ENCODE measurements around the gene FOXA2.

The FOXA2 gene

DNA sequence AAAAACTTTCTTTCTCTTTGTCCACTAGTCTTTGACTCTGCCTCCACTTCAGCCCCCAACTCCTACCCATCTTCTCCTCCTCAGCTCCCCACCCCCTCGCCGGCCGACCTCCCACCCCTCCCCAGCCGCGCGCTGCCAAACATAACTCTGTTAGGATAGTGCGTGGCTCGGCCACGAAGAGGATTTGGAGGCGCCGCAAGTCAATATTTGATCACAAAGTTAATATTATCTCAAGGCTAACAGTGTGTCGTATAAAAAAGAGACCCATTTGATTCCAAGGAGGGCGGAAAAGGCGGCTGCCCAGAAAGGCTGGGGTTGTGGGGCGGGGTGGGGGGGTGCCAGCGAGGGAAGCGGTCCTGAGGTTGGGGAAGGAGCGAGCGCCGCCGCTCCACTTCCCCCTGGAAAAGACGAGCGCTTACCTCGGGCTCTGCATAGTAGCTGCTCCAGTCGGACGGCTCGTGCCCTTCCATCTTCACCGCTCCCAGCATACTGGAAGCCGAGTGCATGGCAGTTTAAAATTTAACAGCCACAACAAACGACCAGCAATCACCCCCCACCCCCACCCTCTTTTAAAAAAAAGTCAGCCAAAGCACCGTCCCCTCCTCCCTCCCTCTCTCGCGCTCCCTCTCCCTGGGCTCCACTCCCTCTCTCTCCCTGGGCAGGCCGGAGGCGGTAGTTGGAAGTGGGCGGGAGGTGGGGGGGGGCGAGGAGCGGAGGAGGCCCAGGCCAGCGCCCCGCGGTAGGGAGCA is 425 bp downstream of the FOXA2 start:
- DNase-seq: no peak

DNA sequence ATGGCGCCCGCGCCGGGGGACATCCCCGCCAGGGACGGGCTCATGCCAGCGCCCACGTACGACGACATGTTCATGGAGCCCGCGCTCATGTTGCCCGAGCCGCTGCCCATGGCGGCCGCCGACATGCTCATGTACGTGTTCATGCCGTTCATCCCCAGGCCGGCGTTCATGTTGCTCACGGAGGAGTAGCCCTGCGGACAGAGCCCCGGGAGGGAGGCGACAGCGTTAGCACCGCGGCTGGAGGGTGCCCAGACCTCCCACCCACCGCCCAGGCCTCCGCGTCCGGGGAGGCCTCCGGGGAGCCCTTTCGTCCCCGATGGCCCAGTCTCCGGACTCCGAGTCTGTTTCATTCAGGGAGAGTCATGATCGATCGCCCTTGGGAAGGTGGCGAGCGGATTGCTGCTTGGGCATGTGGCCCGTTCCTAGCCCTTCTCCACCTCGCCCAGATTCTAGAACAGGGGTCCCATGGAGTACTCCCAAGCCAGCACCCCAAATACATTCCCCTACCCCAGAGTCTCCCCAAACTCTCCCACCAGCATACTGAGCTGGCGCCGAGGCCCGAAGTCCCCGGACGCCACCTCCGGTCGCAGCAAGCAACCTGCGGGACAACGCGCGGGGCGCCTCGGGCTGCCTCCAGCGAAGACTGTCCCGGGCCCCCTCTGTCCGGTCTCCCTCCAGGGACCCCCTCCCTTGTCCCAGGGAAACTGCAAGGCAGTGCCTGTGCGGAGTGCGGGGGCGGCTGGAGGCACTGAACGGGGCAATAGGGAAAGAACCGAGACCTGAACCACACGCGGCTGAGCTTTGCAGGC is 1.2 kb downstream of the FOXA2 start:
- DNase-seq: no peak

DNA sequence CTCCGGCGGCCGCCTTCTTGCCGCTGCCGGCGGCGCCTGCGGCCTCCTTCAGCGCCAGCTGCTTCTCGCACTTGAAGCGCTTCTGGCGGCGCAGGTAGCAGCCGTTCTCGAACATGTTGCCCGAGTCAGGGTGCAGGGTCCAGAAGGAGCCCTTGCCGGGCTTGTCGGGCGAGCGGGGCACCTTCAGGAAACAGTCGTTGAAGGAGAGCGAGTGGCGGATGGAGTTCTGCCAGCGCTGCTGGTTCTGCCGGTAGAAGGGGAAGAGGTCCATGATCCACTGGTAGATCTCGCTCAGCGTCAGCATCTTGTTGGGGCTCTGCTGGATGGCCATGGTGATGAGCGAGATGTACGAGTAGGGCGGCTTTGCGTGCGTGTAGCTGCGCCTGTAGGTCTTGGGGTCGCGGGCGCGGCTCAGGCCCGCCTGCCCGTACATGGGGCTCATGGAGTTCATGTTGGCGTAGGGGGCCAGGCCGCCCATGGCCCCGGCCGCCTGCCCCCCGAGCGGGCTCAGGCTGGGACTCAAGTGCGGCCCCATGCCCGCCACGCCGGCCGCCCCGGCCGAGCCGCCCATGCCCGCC is 1.9 kb downstream of the FOXA2 start:
- DNase-seq: no peak

DNA sequence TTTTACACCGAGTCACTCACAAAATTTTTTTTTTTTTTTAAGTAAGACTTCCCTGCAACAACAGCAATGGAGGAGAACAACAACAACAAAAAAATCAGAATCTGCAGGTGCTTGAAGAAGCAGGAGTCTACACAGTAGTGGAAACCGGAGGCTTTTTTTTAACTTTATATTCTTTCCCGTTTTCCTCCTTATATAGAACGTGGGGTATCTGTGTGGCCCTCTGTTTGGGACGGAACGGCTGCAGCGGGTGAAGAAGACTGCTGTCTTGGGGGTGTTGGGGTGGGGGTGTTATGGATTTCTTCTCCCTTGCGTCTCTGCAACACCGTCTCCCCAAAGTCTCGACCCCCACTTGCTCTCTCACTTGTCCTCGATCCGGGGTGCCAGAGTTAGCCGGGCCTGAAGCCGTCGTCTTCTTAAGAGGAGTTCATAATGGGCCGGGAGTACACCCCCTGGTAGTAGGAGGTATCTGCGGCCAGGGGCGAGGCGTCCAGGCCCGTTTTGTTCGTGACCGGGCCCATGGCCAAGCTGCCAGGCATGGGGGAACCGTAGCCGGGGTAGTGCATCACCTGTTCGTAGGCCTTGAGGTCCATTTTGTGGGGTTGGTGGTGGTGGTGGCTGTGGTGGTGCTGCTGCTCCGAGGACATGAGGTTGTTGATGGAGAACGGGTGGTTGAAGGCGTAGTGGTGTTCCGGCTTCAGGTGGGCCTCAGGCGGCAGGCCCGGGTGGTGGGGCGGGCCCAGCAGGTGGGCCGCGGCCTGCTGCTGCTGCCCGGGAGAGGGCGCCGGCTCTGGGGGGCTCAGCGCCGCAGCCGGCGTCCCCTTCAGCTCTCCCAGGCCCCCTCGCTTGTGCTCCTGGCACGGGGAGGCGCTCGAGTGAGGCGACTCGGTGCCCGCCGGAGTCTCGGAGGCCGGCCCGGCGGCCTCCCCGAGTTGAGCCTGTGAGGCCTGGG is 2.7 kb downstream of the FOXA2 start:
- DNase-seq: no peak

DNA sequence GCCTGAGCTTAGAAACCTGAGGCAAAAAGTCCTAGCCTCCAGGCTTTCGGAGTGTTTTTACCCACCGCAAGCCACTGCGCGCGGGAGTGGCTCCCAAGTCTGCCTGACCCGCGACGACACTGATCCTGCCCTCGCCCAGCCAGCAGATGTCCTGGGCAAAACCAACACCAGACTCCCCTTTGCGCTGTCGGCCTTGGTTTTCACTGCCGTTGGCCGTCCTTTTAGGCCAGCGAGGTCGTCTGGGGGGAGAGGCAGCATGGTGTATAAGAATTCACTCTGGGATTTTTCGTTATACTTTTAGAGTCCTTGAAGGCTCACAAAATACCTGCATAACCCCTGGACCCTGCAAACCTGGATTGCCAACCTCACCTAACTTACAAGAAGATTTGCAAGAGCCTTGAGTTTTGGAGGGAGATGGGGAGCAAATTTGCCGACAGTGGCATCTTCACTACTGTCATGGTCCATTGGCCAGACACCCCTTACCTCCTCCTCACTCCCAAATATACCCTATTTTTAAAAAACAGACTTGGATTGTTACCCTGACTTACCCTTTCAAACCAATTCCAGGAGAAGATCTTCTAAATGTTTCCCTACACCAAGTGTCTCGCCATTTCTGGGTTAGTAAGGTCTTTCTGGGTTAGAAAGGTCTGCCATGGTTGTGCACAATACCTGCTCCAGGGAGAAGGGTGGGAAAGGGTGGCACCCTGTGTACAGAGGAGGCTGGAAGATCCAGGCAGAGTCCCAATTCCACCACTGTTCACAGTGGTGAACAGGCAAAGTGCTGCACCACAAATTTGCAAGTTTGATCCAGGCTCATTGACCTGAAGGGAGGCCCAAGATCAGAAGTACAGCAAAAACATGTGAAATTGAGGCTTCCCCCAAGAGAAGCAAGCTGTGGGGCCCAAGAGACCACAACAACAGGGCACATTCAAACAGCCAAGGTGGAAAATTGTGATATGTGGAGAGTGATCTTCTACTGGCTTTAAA is 4.4 kb downstream of the FOXA2 start:
- DNase-seq: no peak

DNA sequence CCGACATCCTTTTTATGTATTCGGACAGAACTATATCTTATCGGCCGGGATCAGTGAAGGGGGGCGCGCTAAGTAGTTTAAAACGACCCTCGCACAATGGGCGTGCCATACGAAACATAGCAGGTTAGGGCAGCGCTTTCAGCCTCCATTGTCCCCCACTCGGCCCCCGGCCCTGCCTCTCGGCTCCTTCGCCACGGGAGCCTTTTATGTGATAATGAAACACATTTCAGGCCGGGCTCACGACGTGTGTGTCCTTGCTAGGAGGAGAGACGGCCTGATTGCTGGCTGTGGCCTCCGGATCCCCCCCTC is 5.3 kb downstream of the FOXA2 start:
- no peak for DNase-seq

DNA sequence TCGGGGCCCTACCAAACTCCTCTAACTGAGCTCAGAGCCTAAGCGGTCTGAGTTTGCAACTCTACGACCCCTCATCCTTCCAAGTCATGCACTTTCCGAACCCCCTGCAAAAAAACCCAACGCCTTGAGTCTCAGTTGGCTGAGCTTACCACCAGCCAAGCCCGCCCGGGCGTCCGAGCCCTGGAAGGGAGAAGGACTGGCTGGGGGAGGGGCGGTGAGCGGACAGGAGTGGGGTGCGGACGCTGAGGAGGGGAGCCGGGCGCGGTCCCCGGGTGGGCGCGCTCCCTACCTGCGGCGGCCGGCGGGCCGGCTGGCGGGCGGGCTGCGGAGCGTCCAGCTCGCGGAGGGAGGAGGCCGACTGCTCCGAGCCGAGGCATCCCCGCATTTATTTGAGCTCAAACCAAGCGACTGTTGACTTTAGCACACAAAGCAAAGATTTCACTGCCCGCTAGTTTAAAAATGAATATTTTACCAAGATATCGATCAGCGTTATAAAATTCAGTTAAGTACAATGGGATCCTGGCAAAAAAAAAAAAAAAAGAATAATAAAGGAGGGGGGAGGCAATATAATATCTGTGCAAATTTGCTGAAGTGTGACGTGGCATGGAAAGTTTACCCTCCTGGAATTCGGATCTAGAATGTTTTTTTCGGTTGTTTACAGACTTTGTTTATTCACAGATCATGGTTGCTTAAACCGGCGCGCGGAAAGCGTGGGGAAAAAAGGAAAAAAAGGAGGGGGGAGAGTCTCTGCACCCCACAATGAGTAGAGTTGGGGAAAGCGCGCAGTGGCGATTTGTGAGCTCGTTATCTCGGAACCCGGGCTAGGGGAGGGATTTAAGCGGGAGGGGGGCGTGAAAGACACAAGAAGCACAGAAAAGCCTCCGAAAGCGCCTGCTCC is 5.9 kb downstream of the FOXA2 start:
- no peak for DNase-seq

DNA sequence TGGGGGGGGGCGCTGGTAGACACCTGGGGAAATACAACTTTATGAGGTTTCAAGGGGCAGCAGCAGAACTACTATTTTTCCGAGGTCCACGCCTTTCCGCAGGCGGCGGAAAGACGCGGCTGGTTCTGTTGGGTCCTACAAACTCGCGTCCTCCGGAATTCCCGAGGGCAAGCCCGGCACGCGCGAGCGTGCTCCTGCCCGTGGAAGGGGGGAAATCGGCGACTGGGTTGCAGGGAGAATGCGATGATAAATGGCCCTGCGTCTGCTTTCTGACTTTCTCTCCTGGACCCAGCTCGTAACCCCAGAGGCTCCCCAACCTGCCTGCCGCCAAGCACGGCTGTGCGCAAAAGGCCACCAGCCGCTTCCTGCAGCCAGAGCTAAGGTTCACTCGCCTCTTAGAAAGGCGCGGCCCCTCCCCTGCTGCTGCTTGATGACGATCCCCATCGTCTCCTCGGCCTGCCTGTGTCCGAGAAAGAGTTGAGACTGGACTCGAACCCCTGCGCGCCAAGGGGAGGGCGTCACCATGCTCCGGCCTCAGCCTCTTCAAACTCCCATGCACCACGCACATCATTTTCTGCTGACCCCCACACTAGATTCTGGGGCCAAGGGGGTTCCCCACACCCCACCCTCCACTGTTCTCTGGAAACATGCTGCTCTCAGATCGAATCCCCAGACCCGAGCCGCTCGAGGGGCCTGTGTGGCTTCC is 6.7 kb downstream of the FOXA2 start:
- no peak for DNase-seq

DNA sequence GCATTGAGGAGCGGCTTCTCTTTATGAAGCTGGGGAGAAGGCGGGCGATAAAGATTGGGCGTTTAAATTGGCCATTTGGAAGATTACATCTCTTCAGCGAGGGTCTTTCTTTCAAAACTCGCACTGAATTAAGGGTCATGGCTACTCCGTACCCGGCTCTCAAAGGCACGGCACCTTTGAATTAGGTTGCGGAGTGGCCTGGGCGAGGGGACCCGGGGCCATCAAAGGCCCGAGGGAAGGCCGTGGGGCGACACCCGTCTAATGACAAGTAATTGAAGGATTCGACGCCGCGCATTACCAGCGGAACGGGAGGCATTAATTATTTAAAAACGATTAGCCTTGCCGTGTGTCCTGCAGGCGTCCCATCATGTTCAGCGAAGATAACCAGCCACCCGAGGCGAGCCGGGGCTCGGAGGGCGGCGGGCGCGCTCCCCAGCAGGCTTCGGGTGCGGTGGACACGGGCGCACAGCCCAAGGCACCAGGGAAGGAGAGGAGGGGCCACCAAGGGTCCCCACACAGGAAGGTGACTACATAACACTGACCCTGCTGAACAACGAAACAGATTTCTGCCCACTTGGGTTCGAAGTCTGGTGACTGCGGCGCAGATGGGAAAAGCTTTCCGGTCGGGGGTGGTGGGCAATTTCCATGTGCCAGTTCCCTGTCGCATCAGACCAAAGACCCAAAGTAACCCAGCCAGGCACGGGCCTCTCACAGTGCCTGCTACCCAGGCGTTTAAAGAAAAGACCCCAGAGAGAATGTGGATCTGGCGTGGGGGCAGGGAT is 7.4 kb downstream of the FOXA2 start:
- no peak for DNase-seq

DNA sequence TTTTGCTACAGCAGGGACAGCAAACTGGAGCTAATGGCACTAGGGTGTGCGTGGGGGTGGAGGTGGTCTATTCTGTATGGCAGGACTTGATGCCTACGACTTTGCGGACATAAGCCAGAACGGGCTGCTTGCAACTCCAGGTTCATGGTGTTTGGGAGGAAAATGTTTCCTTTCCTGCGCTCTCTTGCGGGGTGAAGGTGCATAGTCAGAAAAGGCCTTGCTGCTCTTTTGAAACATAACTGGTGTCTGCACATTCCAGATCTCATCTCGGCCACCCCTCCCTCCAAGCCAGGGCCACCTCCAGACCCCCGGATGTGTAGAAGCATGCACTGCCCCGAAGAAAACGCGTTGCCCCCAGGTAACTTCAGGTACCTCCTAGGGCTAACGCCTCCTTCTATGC is 8.1 kb downstream of the FOXA2 start:
- no peak for DNase-seq

DNA sequence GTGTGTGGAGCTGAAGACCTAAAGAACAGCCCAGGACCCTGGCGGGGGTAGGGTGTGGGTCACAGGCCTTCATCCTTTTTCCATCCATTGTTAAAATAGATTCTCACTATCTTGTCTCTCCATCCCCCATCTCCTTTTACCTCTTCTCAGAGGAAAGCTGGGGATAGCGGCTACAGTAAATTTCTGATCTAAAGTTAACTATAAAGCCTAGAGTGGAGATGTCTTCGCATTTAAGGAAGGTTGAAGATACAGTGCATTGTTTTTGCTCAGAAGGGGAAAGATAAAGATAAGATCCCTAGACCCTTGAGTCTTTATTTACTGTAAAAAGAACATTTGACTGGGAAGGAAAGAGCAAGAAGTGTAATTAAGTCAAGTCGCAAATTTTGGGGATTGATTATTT is 8.6 kb downstream of the FOXA2 start:
- no peak for DNase-seq

DNA sequence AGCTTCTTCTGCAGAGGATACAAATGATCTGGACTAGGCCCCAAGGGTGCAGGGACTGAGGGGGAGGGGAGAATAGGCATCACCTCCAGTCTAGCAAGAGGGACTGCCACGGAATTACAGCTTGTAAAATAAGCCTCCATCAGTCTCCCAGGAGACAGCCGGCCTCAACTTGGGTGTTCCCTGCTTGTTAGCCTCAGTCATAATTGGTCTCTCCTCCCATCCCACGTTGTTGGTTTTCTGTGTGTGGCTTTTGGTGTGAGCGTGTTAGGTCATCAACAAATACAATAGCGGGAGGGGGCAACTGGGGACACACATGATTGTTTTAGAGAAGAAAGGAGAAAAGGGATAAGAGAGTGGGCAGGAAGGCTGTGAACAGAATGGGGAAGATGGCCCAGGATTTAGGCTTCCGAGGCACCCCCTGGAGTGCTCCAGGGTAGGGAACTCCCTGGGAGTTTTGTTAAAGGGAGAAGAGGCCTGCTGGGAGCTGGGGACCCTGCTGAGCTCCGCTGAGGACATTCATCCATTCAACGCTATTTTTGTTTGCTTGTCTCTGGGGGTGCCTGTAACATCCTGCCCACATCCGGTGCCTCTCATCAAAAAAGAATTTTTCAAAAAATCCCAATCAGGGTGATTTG is 9.2 kb downstream of the FOXA2 start:
- DNase-seq: no peak

DNA sequence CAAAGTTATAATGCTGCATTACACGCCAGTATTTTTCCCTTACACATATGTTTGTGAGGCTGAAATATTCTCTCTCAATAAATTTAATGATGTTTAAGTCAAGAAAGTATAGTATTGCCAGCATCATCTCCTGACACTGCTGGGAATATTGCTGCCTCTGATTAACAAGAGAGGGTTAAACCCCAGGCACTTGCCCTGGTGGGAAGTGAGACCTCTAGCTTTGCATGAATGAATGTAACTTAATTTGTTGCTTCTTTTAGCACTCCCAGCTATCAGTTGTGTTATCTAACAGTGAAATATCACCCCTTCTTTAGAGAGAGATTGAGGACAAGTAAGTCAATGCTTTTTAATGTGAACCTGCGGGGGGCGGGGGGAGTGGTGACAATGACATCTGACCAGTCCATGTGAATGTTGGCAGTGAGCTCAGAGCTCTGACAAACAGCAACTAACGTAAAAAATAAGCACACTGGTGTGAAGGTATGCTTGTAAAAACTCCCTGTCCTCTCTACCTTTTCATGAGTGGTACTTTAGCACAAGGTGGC is 9.8 kb downstream of the FOXA2 start:
- DNase-seq: no peak

DNA sequence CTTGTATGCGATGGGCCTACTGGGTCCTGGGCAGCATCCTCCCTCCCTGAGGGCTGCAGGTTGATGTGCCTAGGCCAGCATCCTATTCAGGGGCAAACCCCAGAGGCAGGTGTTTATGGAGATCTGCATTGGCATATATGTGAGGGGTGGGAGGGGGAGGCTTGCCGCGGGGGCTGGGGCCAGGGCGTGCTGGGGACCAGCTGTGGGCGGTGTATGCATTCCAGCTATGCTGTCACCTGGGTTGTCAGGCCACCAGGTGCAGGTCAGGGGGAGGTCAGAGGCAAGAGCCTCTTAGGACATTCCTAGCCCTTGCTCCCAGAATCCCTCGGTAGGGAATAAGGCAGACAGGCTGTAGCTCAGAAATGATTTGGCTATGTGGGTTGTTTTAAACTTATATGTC is 11.9 kb downstream of the FOXA2 start:
- no peak for DNase-seq

DNA sequence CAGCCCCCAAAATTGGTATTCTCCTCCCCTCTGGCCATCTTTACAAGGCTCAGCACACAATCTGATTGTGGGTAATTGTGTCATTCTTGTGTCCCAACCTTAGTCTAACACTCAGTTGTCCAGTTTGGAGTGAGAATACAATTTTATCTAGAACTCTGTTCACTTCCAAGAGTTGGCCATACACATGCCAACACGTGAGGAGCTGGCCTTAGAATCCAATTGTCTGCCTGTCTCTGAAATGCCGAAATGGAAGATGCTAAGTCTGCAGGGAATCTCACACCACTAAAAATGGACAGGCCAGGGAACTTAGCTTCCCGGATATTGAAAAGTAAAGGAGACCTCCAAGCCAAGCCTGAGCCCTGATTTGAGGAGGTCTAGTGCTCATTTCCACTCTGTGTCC is 12.3 kb downstream of the FOXA2 start:
- no peak for DNase-seq

DNA sequence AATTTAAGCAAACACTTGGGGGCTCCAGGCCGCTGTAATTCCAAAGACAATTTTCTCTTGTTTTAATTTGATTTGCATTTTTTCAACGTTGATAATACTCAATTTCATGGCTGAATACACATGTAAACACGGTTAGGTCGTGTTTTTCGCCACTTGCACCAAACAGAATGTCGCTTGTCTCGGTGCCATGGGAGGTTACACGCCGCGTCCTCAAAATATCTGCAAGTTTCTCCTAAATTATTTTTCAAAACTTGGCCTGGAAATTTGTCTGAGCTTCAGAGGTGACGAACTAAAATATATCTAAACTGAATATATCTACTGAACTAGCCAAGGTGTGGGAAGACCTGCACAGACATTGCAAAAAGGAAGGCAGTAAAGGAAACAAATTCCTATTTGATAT is 15.0 kb downstream of the FOXA2 start:
- no peak for DNase-seq

DNA sequence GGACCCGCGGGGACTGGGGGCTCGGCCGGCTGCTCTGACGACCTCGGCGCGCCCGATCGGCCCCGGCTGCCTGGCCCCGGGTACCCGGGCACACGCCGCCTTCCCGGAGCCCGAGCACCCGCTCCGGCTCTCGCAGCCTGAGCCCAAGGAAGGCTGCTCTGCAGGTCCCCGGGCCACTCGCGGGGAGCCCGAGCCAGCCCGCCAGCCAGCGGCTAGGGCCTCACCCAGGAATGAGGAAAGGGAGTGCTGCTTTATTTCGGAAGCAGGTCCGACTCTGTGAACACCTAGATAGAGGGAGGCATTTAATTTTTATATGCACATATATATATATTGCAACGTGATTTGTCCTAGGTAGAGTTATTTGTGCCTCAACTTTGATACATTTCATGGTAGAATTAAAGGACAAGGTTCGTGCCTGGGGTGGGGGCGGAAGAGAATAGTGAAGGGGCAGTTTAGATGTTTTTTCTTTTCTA is 15.5 kb downstream of the FOXA2 start:
- DNase-seq: no peak

All from activated CD4-positive, alpha-beta T cell treated with anti-CD3 and anti-CD28 coated beads, Interleukin-2, amount 50 U/mL, for 16 hours (primary cell).